ENCODE measurements around the gene TRIM33.

DNA sequence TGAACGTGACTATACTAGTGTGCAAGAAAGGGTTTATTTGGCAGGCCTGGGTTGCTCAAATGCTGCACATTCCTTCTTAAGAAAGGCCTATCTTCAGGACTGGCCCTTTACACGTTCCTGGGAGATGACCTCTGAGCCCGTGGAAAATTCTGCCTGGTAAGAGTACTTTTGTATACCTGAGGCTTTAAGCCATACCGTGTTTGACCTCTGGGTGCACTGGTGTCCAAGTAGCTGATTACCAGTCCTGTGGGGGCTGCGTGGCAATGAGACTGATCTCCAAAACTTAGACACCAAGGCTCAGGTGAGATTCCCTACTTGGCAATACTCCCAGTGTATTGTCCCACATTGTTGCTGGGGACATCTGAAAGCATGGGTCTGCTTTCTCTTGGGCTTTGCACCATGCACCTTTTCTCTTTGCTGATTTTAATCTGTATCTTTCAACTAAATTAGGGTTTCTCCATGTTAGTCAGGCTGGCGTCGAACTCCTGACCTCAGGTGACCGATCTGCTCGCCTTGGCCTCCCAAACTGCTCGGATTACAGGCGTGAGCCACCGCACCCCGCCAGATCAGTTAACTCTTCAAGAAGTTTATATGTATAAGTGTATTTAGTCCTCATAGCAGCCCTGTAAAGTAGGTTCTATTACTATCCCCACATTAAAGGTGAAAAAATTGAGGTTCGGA lies 44.5 kb downstream of the TRIM33 start:
- TF ChIP-seq, protein P1, sequence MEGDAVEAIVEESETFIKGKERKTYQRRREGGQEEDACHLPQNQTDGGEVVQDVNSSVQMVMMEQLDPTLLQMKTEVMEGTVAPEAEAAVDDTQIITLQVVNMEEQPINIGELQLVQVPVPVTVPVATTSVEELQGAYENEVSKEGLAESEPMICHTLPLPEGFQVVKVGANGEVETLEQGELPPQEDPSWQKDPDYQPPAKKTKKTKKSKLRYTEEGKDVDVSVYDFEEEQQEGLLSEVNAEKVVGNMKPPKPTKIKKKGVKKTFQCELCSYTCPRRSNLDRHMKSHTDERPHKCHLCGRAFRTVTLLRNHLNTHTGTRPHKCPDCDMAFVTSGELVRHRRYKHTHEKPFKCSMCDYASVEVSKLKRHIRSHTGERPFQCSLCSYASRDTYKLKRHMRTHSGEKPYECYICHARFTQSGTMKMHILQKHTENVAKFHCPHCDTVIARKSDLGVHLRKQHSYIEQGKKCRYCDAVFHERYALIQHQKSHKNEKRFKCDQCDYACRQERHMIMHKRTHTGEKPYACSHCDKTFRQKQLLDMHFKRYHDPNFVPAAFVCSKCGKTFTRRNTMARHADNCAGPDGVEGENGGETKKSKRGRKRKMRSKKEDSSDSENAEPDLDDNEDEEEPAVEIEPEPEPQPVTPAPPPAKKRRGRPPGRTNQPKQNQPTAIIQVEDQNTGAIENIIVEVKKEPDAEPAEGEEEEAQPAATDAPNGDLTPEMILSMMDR (IDR thresholded peaks at IDR 0.05): no peak
- no peak for TF ChIP-seq POLR2A (IDR thresholded peaks at IDR 0.05)

Data from body of pancreas (tissue), 4 donors.